Measurements from ENCODE around the gene FRY.

Gene FRY

DNA sequence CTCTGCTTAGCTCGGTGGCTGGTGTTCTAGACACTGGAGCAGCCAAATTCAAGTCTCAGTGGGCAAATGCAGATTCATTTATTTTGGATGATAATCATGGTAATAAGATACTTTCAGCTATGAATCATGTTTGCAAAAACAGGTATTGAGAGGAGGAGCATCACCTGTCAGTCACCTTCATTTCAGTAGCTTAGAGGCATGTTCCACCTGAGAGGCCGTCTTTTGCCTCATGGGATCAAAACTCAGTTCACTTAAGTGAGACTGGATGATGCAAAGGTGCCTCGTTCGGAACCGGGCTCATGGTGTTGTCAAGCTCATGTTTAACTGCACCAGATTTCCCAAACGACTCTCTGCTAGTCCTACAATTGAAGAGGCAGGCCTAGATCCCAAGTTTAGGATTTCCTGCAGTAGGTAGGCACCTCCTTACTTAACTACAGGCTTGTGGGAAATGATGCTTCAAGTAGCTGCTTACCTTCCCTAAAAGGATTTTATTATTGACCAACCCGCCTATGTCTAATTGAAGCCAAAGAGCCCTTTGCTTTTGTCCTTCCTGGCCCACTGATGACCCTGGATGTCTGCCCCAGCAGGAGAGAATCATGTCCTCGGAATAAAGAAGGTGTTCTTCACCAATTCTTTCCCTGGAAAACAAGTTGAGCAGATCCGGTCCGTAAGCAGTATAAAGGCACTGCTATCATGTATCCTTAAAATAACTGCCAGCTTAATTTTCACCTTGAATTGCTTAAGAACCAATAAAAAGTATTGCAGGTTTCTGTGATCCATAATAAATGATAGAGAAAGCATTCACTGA is 223.5 kb downstream of the FRY start:
- Mint-ChIP-seq H3K36me3 (no peaks in the 10 kb centered on the region), H3K27ac (no peak overlapping the region), H3K4me3 (no peak overlapping the region), H3K4me1 (ENCODE audit: low read depth) (no peaks in the 10 kb centered on the region), H3K27me3 (no peaks in the 10 kb centered on the region), H3K9me3 (ENCODE audit: low read depth) (no peaks in the 10 kb centered on the region)

DNA sequence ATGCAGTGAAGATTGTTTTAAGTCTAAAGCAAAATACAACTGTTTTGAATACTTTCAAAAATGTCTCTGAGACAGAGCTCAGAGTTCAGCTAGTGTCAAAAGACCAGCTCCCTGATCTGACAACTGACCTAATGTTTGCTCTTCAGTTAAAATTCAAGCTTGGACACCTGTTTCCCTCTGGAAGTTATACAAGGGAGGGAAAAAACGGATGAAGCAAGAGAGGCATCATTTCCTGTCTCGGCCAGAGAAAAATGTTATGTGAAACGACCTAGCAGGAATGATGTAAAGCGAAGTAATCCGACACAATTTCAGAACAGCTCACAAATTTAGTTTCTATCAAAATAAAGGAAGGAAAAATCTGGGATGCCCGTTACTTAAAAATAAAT is 224.1 kb downstream of the FRY start:
- no peaks in the 10 kb centered on the region for H3K4me1 Mint-ChIP-seq (ENCODE audit: low read depth)

DNA sequence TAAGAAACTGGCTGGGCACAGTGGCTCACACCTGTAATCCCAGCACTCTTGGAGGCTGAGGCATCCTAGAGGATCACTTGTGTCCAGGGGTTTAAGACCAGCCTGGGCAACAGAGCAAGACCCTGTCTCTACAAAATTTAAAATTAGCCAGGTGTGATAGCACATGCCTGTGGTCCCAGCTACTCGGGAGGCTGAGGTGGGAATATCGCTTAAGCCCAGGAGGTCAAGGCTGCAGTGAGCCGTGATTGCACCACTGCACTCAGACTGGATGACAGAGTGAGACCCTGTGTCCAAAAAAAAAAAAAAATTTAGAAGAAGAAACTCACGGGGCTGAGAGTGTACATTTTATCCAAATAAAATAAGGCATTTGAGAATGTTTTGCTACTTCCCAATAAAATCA is 224.7 kb downstream of the FRY start:
- Mint-ChIP-seq H3K36me3 (no peaks in the 10 kb centered on the region), H3K4me3 (no peak overlapping the region), H3K27me3 (no peaks in the 10 kb centered on the region), H3K27ac (no peak overlapping the region), H3K4me1 (ENCODE audit: low read depth) (no peaks in the 10 kb centered on the region), H3K9me3 (ENCODE audit: low read depth) (no peaks in the 10 kb centered on the region)

More for the DNA sequence above, 224.1 kb downstream of the FRY start:
- Mint-ChIP-seq H3K36me3 (no peaks in the 10 kb centered on the region), H3K9me3 (ENCODE audit: low read depth) (no peaks in the 10 kb centered on the region), H3K27me3 (no peaks in the 10 kb centered on the region), H3K27ac (no peak overlapping the region), H3K4me3 (no peak overlapping the region)

DNA sequence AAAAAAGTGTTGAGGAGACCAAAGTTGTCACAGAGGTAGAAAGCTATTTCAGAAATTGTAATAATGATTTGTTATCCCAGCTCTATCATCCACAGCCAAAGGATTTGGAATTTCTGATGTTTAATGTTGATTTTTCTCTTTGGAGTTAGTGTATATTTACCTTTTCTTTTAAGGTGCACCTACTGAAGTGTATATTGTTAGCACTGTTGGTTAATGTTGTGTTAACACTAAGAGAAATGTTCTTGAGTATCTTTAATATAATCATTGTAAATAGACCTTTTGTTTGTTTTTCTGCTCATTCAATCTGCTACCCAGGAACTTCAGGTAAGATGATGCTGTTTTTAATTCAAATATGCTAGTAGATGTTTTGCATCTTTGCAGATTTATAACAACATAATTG is 226.1 kb downstream of the FRY start:
- no peaks in the 10 kb centered on the region for H3K27me3 Mint-ChIP-seq
- H3K36me3 Mint-ChIP-seq: no peaks in the 10 kb centered on the region
- no peaks in the 10 kb centered on the region for H3K4me1 Mint-ChIP-seq (ENCODE audit: low read depth)
- no peak overlapping the region for H3K27ac Mint-ChIP-seq
- H3K9me3 Mint-ChIP-seq (ENCODE audit: low read depth): no peaks in the 10 kb centered on the region
- no peak overlapping the region for H3K4me3 Mint-ChIP-seq

DNA sequence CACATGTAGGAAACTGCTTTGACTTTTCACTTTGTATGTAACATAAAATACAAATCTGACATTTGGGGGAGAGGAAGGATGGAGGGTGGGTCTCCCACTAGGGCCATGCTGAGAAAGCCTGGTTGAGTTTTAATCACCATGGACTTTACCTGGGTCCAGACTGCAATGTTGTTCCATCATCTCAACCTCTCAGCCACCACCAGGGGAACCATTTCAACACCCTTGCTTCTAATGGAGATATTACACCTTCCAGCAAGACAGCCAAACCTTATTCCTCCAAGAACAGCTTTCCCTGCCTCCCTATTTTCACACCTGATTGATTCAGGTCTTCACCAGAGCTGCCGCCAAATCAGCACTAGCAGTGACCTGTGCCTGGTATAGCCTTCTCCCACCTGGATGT is 227.5 kb downstream of the FRY start:
- Mint-ChIP-seq H3K27me3 (no peaks in the 10 kb centered on the region), H3K9me3 (ENCODE audit: low read depth) (no peaks in the 10 kb centered on the region), H3K36me3 (no peaks in the 10 kb centered on the region), H3K4me1 (ENCODE audit: low read depth) (no peaks in the 10 kb centered on the region), H3K27ac (no peak overlapping the region), H3K4me3 (no peak overlapping the region)

DNA sequence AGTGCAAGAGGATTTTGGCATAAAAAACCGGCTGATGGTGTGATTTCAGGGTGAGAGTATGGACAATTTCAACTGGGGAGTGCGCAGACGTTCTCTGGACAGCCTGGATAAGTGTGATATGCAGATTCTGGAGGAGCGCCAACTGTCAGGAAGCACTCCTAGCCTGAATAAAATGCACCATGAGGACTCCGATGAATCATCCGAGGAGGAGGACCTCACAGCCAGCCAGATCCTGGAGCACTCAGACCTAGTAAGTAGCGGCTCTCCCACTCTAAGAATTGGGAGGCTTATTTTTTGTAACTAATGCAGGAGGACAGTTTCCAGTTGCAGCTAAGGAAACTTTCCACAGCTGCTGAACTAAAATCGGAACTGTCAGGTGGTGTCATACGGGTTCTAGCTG is 230.0 kb downstream of the FRY start:
- Mint-ChIP-seq H3K27ac (no peak overlapping the region), H3K9me3 (ENCODE audit: low read depth) (no peaks in the 10 kb centered on the region), H3K4me1 (ENCODE audit: low read depth) (no peaks in the 10 kb centered on the region), H3K4me3 (no peak overlapping the region), H3K27me3 (no peaks in the 10 kb centered on the region), H3K36me3 (no peaks in the 10 kb centered on the region)

DNA sequence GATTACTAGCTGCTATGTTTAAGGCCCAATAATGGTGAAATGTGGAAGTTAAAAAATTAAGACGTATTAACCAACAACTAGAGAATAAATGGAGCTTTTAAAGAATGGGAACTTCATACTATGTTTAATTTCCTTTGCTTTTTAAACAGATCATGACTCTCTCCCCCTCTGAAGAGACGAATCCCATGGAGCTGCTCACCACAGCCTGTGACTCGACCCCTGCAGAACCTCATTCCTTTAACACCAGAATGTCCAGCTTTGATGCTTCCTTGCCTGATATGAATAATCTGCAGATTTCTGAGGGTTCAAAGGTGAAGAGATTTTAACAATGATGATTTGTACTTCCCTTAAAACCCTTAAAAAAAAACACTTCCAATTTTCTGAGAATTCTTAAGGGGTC is 230.6 kb downstream of the FRY start:
- no peaks in the 10 kb centered on the region for H3K27me3 Mint-ChIP-seq
- no peaks in the 10 kb centered on the region for H3K9me3 Mint-ChIP-seq (ENCODE audit: low read depth)
- H3K36me3 Mint-ChIP-seq: no peaks in the 10 kb centered on the region
- no peak overlapping the region for H3K4me3 Mint-ChIP-seq
- H3K27ac Mint-ChIP-seq: no peak overlapping the region
- H3K4me1 Mint-ChIP-seq (ENCODE audit: low read depth): no peaks in the 10 kb centered on the region

DNA sequence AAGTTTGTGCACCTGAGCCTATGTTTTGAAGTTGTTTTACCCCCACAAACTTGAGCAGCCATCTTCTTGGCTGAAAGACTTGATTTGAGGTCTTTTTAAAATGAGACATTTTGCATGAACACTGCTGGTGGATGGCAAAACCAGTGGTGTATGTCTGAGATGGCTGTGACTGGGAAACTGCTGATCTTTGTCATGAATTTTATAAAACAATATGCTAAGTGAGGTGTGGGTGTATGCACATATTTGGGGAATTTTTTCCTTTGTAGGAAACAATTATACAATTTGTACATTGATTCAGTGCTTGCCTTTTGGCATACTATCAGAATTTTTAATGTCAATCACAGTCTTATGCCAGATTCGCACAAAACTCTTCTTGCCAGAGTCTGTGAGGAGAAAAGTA is 231.0 kb downstream of the FRY start:
- Mint-ChIP-seq H3K9me3 (ENCODE audit: low read depth) (no peaks in the 10 kb centered on the region), H3K4me3 (no peak overlapping the region)

DNA sequence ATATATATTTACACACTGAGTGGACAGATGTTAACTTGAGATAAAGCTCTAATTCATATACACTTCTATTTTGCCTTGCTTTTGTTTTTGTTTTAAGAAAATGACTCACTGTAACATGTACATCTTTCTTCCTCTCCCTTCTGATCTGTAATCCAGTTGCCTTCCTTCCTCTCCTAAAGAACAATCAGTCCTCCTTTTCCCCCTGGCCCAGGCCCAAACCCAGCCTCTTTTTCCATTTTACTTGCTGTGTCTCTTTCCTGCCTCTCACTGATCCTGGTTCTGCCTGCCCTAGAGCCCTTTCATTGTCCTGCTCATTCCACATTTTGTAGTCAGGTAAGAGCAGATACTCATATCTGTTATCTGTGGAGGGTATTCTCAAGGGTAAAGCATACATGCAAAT is 232.8 kb downstream of the FRY start:
- no peak overlapping the region for H3K4me3 Mint-ChIP-seq
- H3K27ac Mint-ChIP-seq: no peak overlapping the region
- H3K27me3 Mint-ChIP-seq: no peaks in the 10 kb centered on the region

More for the DNA sequence above, 231.0 kb downstream of the FRY start:
- Mint-ChIP-seq H3K27me3 (no peaks in the 10 kb centered on the region), H3K36me3 (no peaks in the 10 kb centered on the region), H3K27ac (no peak overlapping the region), H3K4me1 (ENCODE audit: low read depth) (no peaks in the 10 kb centered on the region)

DNA sequence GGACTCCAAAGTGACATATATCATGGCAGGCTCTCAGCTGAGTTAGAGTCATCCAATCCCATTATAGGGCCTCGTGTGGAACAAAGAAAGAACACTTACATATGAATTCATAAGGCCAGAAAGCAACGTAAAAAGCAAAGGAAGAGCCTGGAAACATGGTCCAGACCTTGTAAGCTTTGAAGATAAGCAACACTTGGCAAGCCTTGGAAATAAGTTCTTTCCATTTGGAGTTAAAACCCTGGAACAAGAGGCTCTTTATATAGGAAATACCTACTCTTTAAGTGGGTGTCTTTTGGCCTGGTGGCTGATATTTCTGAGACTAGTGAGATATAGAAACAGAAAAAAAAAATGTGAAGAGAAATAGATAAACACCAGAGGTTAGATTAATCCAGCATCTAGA is 234.2 kb downstream of the FRY start:
- H3K27me3 Mint-ChIP-seq: no peaks in the 10 kb centered on the region

More for the DNA sequence above, 232.8 kb downstream of the FRY start:
- Mint-ChIP-seq H3K4me1 (ENCODE audit: low read depth) (no peaks in the 10 kb centered on the region), H3K36me3 (no peaks in the 10 kb centered on the region), H3K9me3 (ENCODE audit: low read depth) (no peaks in the 10 kb centered on the region)

DNA sequence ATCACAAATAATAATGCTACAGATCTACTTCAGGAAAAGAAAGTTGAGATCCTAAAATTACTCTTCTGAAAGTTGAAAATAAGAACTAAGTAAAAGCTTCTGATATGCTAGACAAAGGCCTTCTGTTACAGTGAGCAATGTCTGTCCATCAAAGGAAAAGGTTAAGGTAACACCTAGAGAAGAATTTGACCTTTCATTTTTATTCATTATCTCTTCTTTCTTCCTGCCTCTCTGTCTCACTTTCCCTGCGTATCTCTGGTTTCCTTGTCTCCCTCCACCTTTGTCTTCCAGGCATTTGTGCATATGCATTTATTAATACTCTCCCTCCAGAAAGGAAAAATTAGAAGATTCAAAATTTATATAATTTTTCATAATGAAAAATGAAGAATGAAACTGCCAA is 234.6 kb downstream of the FRY start:
- Mint-ChIP-seq H3K27ac (no peak overlapping the region), H3K9me3 (ENCODE audit: low read depth) (no peaks in the 10 kb centered on the region), H3K27me3 (no peaks in the 10 kb centered on the region), H3K4me1 (ENCODE audit: low read depth) (no peaks in the 10 kb centered on the region), H3K4me3 (no peak overlapping the region), H3K36me3 (no peaks in the 10 kb centered on the region)

More for the DNA sequence above, 234.2 kb downstream of the FRY start:
- Mint-ChIP-seq H3K36me3 (no peaks in the 10 kb centered on the region), H3K9me3 (ENCODE audit: low read depth) (no peaks in the 10 kb centered on the region), H3K4me1 (ENCODE audit: low read depth) (no peaks in the 10 kb centered on the region), H3K27ac (no peak overlapping the region), H3K4me3 (no peak overlapping the region)

DNA sequence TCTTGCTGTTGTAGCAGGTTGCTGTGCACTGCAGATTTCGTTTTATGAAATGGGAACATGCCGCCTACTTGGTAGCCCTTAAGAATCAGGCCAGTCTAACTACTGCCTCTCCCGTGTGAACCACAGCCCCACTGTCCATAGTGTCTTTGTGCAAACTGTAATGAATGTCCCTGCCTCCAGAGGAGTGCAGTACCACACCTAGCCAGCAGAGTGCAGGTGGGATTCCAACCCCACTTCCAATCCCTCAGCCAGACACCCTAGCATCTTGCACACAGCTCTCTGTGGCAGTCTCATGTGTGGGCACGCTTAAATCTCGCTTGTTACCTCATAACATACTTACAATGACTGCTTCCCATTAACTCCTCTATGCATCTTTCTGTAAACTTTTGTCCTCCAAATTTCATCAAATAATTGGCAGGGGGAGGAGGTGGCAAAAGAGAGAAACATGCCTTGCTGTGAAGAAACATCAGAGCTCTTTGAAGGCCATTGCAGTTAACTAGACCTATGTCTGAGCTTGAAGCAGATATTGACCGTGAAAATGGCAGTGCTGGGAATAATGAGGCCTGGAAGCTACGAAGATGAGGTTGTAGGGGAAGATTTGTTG is 236.4 kb downstream of the FRY start:
- H3K27ac Mint-ChIP-seq: no peak overlapping the region

DNA sequence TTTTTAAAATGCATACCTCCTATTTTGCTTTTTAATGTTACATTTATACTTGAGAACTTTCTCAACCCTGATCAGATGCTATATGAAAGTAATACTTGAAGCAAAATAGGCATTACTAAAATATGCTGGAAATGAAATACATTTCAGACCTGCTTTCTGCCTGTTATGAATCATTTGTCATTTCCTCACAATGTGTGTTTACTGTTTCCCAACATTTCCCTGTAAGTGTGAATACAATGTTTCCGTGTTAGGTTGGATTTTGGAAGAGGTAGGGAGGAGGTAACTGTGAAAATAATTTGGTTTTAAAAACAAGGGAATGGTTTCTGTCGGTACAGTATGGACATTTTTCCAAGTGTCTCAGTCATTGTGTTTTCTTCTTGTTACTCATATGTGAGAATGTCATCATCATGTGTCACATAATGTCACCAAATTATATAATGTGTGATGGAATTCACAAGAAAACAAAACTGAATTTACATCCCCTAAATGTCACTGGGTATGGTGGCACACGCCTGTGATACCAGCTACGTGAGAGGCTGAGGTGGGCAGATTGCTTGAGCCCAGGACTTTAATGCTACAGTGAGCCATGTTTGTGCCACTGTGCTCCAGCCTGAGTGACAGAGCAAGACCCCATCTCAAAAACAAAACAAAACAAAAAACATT is 240.6 kb downstream of the FRY start:
- no peak overlapping the region for H3K4me3 Mint-ChIP-seq
- H3K27me3 Mint-ChIP-seq: no peaks in the 10 kb centered on the region
- peaks cover 2% of the 10 kb centered on the region for H3K36me3 Mint-ChIP-seq
- H3K4me1 Mint-ChIP-seq (ENCODE audit: low read depth): peaks cover 2% of the 10 kb centered on the region
- no peak overlapping the region for H3K27ac Mint-ChIP-seq
- no peaks in the 10 kb centered on the region for H3K9me3 Mint-ChIP-seq (ENCODE audit: low read depth)

More for the DNA sequence above, 236.4 kb downstream of the FRY start:
- peaks cover 2% of the 10 kb centered on the region for H3K36me3 Mint-ChIP-seq
- no peak overlapping the region for H3K4me3 Mint-ChIP-seq
- no peaks in the 10 kb centered on the region for H3K27me3 Mint-ChIP-seq
- no peaks in the 10 kb centered on the region for H3K9me3 Mint-ChIP-seq (ENCODE audit: low read depth)
- H3K4me1 Mint-ChIP-seq (ENCODE audit: low read depth): peaks cover 2% of the 10 kb centered on the region

DNA sequence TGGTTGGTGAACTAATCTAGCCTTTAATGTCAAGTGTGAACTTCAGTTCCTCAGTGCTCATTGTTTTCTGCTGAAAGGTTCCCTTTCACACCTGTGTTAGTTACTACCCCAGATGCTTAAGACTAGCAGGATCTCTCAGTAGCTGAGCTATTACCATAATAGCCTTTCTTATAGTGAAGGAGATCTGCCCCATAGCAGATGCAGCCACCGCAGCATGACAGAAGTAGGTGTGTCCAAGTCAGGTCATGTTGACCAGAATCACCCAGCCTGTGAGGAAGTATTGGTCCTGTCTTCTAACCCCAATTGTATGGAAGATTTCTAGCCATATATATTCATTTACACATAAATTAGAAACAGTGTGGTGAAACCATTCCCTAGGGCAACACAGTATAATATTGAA is 246.3 kb downstream of the FRY start:
- H3K27ac Mint-ChIP-seq: no peak overlapping the region
- no peak overlapping the region for H3K4me3 Mint-ChIP-seq
- no peaks in the 10 kb centered on the region for H3K9me3 Mint-ChIP-seq (ENCODE audit: low read depth)
- no peaks in the 10 kb centered on the region for H3K36me3 Mint-ChIP-seq
- H3K27me3 Mint-ChIP-seq: no peaks in the 10 kb centered on the region
- no peaks in the 10 kb centered on the region for H3K4me1 Mint-ChIP-seq (ENCODE audit: low read depth)

DNA sequence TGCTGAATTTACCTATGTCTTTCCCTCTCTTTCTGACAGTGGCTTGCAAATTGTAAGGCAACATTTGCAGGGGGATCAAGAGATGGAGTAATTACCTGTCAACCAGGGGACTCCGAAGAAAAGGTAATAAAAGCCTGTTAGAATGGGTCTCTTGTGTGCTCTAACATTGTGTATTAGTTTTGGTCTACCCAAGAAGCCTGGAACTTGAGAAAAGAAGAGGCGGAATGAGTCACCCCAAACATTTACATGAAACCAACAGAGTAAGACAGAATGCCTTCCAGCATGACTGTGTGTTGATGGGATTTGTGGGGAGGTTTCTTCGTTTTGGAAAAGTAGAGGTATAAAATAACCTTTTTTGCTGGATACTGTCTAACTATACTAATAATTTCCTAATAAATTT is 246.9 kb downstream of the FRY start:
- Mint-ChIP-seq H3K27me3 (no peaks in the 10 kb centered on the region), H3K4me3 (no peak overlapping the region), H3K36me3 (no peaks in the 10 kb centered on the region), H3K9me3 (ENCODE audit: low read depth) (no peaks in the 10 kb centered on the region), H3K4me1 (ENCODE audit: low read depth) (no peaks in the 10 kb centered on the region), H3K27ac (no peak overlapping the region)

Measured in activated naive CD8-positive, alpha-beta T cell (primary cell).